ENCODE results near the gene ELK3. TPM values are rescaled to one million over a fixed set of nuclear protein-coding genes. Genes with fewer than 3 reads are reported as not detected.
A peak's percentile ranks its signal among the peaks of the same experiment; 100 is the strongest.

ELK3 gene
- total and polyA plus RNA-seq, 4 donors: 9.1 to 68.5 (median 40.3) TPM

DNA sequence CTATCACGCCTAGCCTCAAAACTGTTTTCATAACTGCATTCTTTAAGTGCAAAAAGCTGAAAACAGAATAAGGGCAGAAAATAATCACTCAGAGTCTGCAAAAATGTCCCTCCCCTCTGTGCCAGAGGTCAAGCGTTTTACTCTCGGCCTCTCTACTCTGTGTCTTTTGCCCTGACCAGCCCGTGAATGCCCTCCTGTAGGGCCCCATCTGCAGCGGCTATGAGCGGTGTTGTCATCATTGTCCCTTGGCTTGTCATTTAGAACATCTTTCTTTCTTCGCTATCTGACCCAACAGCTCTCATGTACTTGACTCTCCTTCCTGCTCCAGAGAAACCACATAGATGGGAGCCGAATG is 21.7 kb downstream of the ELK3 start:
- Histone ChIP-seq H3K27ac (ENCODE audit: low read depth in 1 of 2, low read length in 1 of 2) (no peak overlapping the region), H3K36me3 (ENCODE audit: control insufficient read depth in 4 of 4, insufficient read depth in 4 of 4, low read length in 4 of 4) (peaks cover 0 to 5% (median 0%) of the 10 kb centered on the region in 4 donors), H3K4me1 (ENCODE audit: control insufficient read depth in 5 of 5, insufficient read depth in 5 of 5, low read length in 5 of 5) (peaks cover 3 to 11% (median 6%) of the 10 kb centered on the region in 5 donors), H3K27me3 (ENCODE audit: control insufficient read depth in 3 of 3, insufficient read depth in 3 of 3, low read length in 2 of 3) (no peaks in the 10 kb centered on the region), H3K4me3 (no peak overlapping the region), H3K9ac (ENCODE audit: insufficient read depth in 1 of 2, low read length in 2 of 2) (no peak overlapping the region), H3K9me3 (ENCODE audit: control insufficient read depth in 4 of 4, insufficient read depth in 3 of 4, low read length in 3 of 4) (no peaks in the 10 kb centered on the region)
- WGBS, 2 donors: 86 to 92% methylated on average over 8 of the region's 8 CpGs
- TF ChIP-seq, protein P1, sequence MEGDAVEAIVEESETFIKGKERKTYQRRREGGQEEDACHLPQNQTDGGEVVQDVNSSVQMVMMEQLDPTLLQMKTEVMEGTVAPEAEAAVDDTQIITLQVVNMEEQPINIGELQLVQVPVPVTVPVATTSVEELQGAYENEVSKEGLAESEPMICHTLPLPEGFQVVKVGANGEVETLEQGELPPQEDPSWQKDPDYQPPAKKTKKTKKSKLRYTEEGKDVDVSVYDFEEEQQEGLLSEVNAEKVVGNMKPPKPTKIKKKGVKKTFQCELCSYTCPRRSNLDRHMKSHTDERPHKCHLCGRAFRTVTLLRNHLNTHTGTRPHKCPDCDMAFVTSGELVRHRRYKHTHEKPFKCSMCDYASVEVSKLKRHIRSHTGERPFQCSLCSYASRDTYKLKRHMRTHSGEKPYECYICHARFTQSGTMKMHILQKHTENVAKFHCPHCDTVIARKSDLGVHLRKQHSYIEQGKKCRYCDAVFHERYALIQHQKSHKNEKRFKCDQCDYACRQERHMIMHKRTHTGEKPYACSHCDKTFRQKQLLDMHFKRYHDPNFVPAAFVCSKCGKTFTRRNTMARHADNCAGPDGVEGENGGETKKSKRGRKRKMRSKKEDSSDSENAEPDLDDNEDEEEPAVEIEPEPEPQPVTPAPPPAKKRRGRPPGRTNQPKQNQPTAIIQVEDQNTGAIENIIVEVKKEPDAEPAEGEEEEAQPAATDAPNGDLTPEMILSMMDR (IDR thresholded peaks at IDR 0.05; ENCODE audit: control extremely low read depth, extremely low read depth): no peak
- ATAC-seq (ENCODE audit: insufficient read depth, low FRiP score): no peak
- no peak for DNase-seq

DNA sequence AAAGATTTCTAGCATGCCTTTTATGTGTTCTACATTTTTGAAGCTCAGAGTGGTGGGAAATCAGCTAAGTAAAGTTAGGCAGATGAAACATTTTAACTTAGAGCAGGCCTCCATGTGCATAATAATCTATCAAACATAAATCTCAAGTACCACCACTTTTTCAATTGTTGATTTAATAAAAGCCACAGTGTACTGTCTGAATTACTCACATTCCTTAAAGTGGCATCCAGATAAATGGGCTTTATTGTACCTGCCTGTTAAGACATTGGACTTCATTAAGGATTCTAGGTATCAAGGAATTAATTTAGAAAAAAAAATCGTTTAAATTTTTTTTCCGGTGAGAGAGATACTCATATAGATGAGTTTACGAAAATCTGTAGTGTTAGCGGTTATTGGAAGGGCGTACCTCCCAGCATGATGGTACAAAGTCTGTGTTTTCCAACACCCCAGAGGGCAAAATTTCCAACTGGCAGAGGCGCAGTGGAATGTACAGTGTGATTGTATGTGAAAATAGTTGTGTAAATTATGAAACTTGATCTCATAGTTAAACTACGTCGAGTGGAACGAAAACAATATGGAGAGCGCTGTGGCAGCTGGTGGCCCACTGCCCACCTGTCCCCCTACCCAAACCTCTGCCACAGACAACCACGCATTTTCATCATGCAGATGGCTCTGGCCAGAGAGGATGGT is 25.0 kb downstream of the ELK3 start:
- Histone ChIP-seq H3K4me3 (no peak overlapping the region), H3K4me1 (ENCODE audit: control insufficient read depth in 5 of 5, insufficient read depth in 5 of 5, low read length in 5 of 5) (peaks cover 0 to 11% (median 10%) of the 10 kb centered on the region in 5 donors), H3K36me3 (ENCODE audit: control insufficient read depth in 4 of 4, insufficient read depth in 4 of 4, low read length in 4 of 4) (peaks cover 0 to 5% (median 2%) of the 10 kb centered on the region in 4 donors), H3K9me3 (ENCODE audit: control insufficient read depth in 4 of 4, insufficient read depth in 3 of 4, low read length in 3 of 4) (no peaks in the 10 kb centered on the region), H3K9ac (ENCODE audit: insufficient read depth in 1 of 2, low read length in 2 of 2) (no peak overlapping the region), H3K27ac (ENCODE audit: low read depth in 1 of 2, low read length in 1 of 2) (peak overlapping the region; percentile 72 to 89), H3K27me3 (ENCODE audit: control insufficient read depth in 3 of 3, insufficient read depth in 3 of 3, low read length in 2 of 3) (no peaks in the 10 kb centered on the region)
- WGBS, 2 donors: 69 to 85% methylated on average over 11 of the region's 11 CpGs
- TF ChIP-seq, protein P1 (IDR thresholded peaks at IDR 0.05; ENCODE audit: control extremely low read depth, extremely low read depth): no peak
- no peak for ATAC-seq (ENCODE audit: insufficient read depth, low FRiP score)
- peak in 1 of 3 donors; percentile 35 for DNase-seq

DNA sequence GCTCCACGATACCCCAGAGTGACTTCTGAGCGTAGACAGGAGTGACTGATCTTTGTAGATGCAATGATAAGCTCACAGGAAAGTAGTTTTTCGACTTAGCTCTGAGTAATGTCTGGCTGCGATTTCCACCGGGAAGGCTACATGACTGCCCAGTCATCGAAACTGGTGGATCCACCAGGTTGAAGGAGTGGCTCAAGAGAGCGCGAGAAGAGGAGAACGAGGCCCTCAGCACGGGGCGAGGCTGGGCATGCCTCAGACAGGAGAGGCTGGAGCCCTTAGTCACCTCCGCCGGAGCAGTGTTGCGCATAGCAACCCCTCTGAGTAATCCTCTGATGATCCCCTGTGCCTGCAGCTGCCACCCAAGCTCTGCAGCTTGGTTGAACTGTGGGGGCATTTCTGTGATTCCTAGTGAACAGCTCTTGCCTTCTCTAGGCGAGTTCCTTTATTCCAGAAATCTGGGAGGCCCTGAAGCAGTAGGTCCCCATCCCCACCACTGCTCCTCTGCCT is 25.6 kb downstream of the ELK3 start:
- ATAC-seq (ENCODE audit: insufficient read depth, low FRiP score) (peak; percentile 88), DNase-seq (peak in 2 of 3 donors; percentile 49)
- Histone ChIP-seq H3K9ac (ENCODE audit: insufficient read depth in 1 of 2, low read length in 2 of 2) (no peak overlapping the region), H3K4me1 (ENCODE audit: control insufficient read depth in 5 of 5, insufficient read depth in 5 of 5, low read length in 5 of 5) (peaks cover 3 to 15% (median 10%) of the 10 kb centered on the region in 5 donors), H3K27me3 (ENCODE audit: control insufficient read depth in 3 of 3, insufficient read depth in 3 of 3, low read length in 2 of 3) (no peaks in the 10 kb centered on the region), H3K27ac (ENCODE audit: low read depth in 1 of 2, low read length in 1 of 2) (peak overlapping the region; percentile 72 to 89), H3K36me3 (ENCODE audit: control insufficient read depth in 4 of 4, insufficient read depth in 4 of 4, low read length in 4 of 4) (peaks cover 0 to 6% (median 3%) of the 10 kb centered on the region in 4 donors), H3K9me3 (ENCODE audit: control insufficient read depth in 4 of 4, insufficient read depth in 3 of 4, low read length in 3 of 4) (no peaks in the 10 kb centered on the region), H3K4me3 (no peak overlapping the region)
- WGBS, 2 donors: 61 to 76% methylated on average over 15 of the region's 15 CpGs
- TF ChIP-seq, protein P1 (IDR thresholded peaks at IDR 0.05; ENCODE audit: control extremely low read depth, extremely low read depth): no peak
